Measurements from ENCODE around the gene MEST. TPM values are rescaled to one million over a fixed set of nuclear protein-coding genes. Genes with fewer than 3 reads are reported as not detected.
A peak's percentile ranks its signal among the peaks of the same experiment; 100 is the strongest.

Gene MEST
- total and polyA plus RNA-seq, 3 experiments from 2014 or later: 1.8 to 4.3 (median 2.7) TPM

- DNase-seq: no peak
- ChIA-PET CTCF (no interaction called here), POLR2A (no interaction called here)
- Histone ChIP-seq H3K27me3 (ENCODE audit: insufficient read depth, low read length, poor library complexity, severe bottlenecking) (no peaks in the 10 kb centered on the region), H3K27ac (ENCODE audit: low read depth, low read length) (no peak overlapping the region), H3K4me3 (ENCODE audit: low read length) (no peak overlapping the region), H3K36me3 (ENCODE audit: insufficient read depth, low read length) (no peaks in the 10 kb centered on the region), H3K9me3 (ENCODE audit: low read length) (no peaks in the 10 kb centered on the region), H3K4me1 (ENCODE audit: insufficient read depth, low read length) (no peaks in the 10 kb centered on the region)
- H3K27ac Mint-ChIP-seq: no peak overlapping the region
- peaks cover 0 to 3% (median 0%) of the 10 kb centered on the region in 3 donors for H3K36me3 Mint-ChIP-seq
- peaks cover 13 to 21% of the 10 kb centered on the region in 2 donors for H3K27me3 Mint-ChIP-seq
- H3K4me3 Mint-ChIP-seq: no peak overlapping the region
- peaks cover 0 to 9% (median 6%) of the 10 kb centered on the region in 3 donors for H3K4me1 Mint-ChIP-seq
- no peaks in the 10 kb centered on the region for H3K9me3 Mint-ChIP-seq
These were observed 16.1 kb upstream of the MEST start for GRCh38 chr7:130475776-130476175.

DNA sequence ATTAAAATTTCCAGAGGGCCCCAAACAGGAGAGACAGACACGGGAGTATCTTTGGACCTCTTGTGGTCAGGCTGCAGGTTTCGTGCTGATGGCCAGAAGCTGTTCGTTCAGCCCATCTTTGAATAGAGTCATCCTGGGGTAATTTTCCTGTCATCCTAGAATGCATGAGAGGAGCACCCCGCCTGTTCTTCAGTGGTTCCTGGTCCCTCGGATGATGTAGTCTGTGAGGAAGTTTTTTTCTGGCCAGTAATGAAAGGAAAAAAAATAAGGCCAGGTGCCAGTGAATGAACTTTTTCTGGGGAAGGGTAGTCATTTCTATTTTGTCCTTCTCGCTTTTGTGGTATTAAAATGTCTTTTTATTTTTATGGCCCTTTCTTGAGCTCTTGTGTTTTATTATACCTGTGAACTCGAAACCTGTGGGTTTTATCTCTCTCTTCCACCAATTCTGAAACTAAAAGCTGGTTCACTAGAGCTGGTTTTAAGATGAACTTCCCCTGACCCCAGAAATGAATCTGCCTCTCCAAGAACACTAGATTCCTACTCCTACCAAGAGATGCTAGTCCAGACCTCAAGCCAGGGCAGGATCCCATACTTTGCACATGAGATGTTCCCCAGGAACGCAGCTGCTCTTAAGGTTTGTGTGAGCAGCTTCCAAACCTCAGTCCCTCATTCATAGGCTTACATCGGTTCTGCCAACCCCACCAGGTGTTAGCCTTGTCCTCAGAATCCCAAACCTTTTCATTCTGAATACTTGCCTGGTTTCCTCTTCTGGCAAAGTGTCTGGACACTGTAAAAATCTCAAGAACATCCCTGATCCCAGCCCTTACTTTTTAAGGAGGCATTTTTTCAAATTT, 15.4 kb upstream of the MEST start:
- peaks cover 12 to 15% of the 10 kb centered on the region in 2 donors for H3K27me3 Mint-ChIP-seq
- Histone ChIP-seq H3K27me3 (ENCODE audit: insufficient read depth, low read length, poor library complexity, severe bottlenecking) (no peaks in the 10 kb centered on the region), H3K27ac (ENCODE audit: low read depth, low read length) (no peak overlapping the region), H3K4me3 (ENCODE audit: low read length) (no peak overlapping the region), H3K4me1 (ENCODE audit: insufficient read depth, low read length) (no peaks in the 10 kb centered on the region), H3K36me3 (ENCODE audit: insufficient read depth, low read length) (no peaks in the 10 kb centered on the region), H3K9me3 (ENCODE audit: low read length) (no peaks in the 10 kb centered on the region)
- H3K9me3 Mint-ChIP-seq: no peaks in the 10 kb centered on the region
- ChIA-PET CTCF (interaction anchor here (1.7 kb wide), 1 partner anchor 10 kb away, joined by 4 read pairs; no protein-coding TSS in a partner anchor), POLR2A (no interaction called here)
- peaks cover 0 to 9% (median 6%) of the 10 kb centered on the region in 3 donors for H3K4me1 Mint-ChIP-seq
- H3K36me3 Mint-ChIP-seq: peaks cover 0 to 3% (median 0%) of the 10 kb centered on the region in 3 donors
- no peak overlapping the region for H3K27ac Mint-ChIP-seq
- no peak for DNase-seq
- H3K4me3 Mint-ChIP-seq: peak overlapping the region in 1 of 7 donors; percentile 9

DNA sequence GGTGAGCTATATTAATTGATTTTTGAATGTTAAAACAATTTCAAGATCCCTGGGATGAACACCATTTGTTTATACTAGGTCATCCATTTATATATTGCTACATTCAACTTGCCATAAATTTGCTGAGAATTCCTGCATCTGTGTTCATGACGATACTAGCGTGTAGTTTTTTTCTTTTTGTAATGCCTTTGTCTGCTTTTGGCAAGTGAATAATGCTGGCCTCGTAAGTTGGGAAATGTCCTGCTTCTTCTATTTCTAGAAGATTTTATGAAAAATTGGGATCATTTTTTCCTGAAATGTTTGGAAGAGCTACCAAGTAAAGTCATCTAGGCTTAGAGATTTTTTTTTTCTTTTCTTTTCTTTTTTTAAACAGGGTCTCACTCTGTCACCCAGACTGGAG, 12.9 kb upstream of the MEST start:
- H3K36me3 ChIP-seq (ENCODE audit: insufficient read depth, low read length): no peaks in the 10 kb centered on the region
- H3K4me3 Mint-ChIP-seq: no peak overlapping the region
- H3K36me3 Mint-ChIP-seq: peaks cover 0 to 3% (median 0%) of the 10 kb centered on the region in 3 donors
- no peaks in the 10 kb centered on the region for H3K9me3 Mint-ChIP-seq
- H3K4me3 ChIP-seq (ENCODE audit: low read length): no peak overlapping the region
- no peaks in the 10 kb centered on the region for H3K27me3 ChIP-seq (ENCODE audit: insufficient read depth, low read length, poor library complexity, severe bottlenecking)
- no peak overlapping the region for H3K27ac ChIP-seq (ENCODE audit: low read depth, low read length)
- ChIA-PET POLR2A (no interaction called here), CTCF (no interaction called here)
- H3K27ac Mint-ChIP-seq: no peak overlapping the region
- H3K9me3 ChIP-seq (ENCODE audit: low read length): no peaks in the 10 kb centered on the region
- no peaks in the 10 kb centered on the region for H3K4me1 ChIP-seq (ENCODE audit: insufficient read depth, low read length)
- H3K27me3 Mint-ChIP-seq: peaks cover 26 to 34% of the 10 kb centered on the region in 2 donors
- peaks cover 0 to 9% (median 6%) of the 10 kb centered on the region in 3 donors for H3K4me1 Mint-ChIP-seq
- DNase-seq: no peak

DNA sequence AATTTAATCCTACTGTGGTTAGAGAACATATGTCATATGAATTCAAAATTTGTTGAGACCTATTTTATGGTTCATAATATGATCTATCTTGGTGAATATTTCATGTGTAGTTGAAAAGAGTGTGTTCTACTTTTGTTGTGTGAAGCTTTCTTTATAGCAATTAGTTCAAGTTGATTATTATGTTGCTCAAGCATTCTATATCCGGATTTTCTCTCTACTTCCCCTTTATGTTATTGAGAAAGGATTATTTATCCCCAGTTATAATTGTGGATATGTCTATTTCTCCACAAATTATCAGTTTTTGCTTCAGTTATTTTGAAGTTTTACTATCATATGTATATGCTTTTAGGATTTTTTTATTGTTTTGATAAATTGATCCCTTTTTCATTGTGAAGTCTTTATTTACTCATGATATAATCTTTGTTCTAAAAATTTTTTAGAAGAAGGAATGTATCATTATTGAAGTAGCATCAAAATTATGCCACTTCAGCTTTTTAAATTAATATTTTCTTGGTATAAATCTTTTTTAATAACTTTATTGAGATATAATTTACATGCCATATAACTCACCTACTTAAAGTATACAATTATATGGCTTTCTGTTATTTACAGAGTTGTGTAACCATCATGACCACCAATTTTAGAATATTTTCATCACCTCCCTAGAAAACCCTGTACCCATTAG, 12.0 kb upstream of the MEST start:
- H3K9me3 ChIP-seq (ENCODE audit: low read length): no peaks in the 10 kb centered on the region
- ChIA-PET POLR2A (no interaction called here), CTCF (no interaction called here)
- DNase-seq: no peak
- peaks cover 26 to 43% of the 10 kb centered on the region in 2 donors for H3K27me3 Mint-ChIP-seq
- no peaks in the 10 kb centered on the region for H3K36me3 ChIP-seq (ENCODE audit: insufficient read depth, low read length)
- H3K4me1 ChIP-seq (ENCODE audit: insufficient read depth, low read length): no peaks in the 10 kb centered on the region
- H3K4me3 Mint-ChIP-seq: no peak overlapping the region
- H3K36me3 Mint-ChIP-seq: peaks cover 0 to 3% (median 0%) of the 10 kb centered on the region in 3 donors
- H3K9me3 Mint-ChIP-seq: no peaks in the 10 kb centered on the region
- peaks cover 0 to 9% (median 6%) of the 10 kb centered on the region in 3 donors for H3K4me1 Mint-ChIP-seq
- no peak overlapping the region for H3K4me3 ChIP-seq (ENCODE audit: low read length)
- H3K27ac ChIP-seq (ENCODE audit: low read depth, low read length): no peak overlapping the region
- no peak overlapping the region for H3K27ac Mint-ChIP-seq
- H3K27me3 ChIP-seq (ENCODE audit: insufficient read depth, low read length, poor library complexity, severe bottlenecking): no peaks in the 10 kb centered on the region

GRCh38 chr7:130481898-130482297, 10.0 kb upstream of the MEST start:
- Histone ChIP-seq H3K27me3 (ENCODE audit: insufficient read depth, low read length, poor library complexity, severe bottlenecking) (no peaks in the 10 kb centered on the region), H3K9me3 (ENCODE audit: low read length) (no peaks in the 10 kb centered on the region), H3K27ac (ENCODE audit: low read depth, low read length) (no peak overlapping the region), H3K36me3 (ENCODE audit: insufficient read depth, low read length) (no peaks in the 10 kb centered on the region), H3K4me3 (ENCODE audit: low read length) (no peak overlapping the region), H3K4me1 (ENCODE audit: insufficient read depth, low read length) (no peaks in the 10 kb centered on the region)
- Mint-ChIP-seq H3K27ac (no peak overlapping the region), H3K4me1 (peaks cover 15 to 25% (median 16%) of the 10 kb centered on the region in 3 donors), H3K36me3 (peaks cover 0 to 3% (median 0%) of the 10 kb centered on the region in 3 donors), H3K27me3 (peaks cover 34 to 57% of the 10 kb centered on the region in 2 donors), H3K4me3 (no peak overlapping the region), H3K9me3 (no peaks in the 10 kb centered on the region)
- ChIA-PET CTCF (interaction anchor here (2.6 kb wide), 1 partner anchor 28 kb away, joined by 8 read pairs; no protein-coding TSS in a partner anchor), POLR2A (no interaction called here)
- no peak for DNase-seq

DNA sequence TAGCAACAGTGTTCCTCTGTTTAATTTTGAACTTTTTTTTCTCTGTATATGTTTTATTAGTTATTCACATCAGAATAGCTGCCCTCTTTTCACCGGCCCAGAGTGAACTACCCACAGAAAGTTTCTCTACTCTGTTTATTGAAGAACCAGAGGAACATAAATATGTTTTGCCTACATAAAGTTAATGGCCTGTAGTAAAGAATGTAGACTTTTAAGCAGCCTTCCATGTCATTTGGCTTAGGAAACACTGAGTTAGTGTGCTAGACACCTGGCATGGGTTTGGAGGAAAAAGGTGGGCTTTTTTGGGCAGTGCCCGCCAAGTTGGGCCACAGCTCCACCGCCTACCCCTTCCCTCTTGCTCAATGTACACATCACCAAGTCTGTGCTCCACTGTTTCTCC, 8.9 kb upstream of the MEST start:
- Mint-ChIP-seq H3K27ac (no peak overlapping the region), H3K27me3 (peaks cover 36 to 64% of the 10 kb centered on the region in 2 donors), H3K4me1 (peaks cover 17 to 25% (median 18%) of the 10 kb centered on the region in 3 donors), H3K36me3 (peaks cover 0 to 3% (median 0%) of the 10 kb centered on the region in 3 donors), H3K9me3 (no peaks in the 10 kb centered on the region), H3K4me3 (no peak overlapping the region)
- POLR2A ChIA-PET: no interaction called here
- no peak overlapping the region for H3K27ac ChIP-seq (ENCODE audit: low read depth, low read length)
- H3K4me1 ChIP-seq (ENCODE audit: insufficient read depth, low read length): no peaks in the 10 kb centered on the region
- no peaks in the 10 kb centered on the region for H3K9me3 ChIP-seq (ENCODE audit: low read length)
- CTCF ChIA-PET: interaction anchor here (2.6 kb wide), 1 partner anchor 29 kb away, joined by 8 read pairs; no protein-coding TSS in a partner anchor
- no peak for DNase-seq
- no peak overlapping the region for H3K4me3 ChIP-seq (ENCODE audit: low read length)
- H3K27me3 ChIP-seq (ENCODE audit: insufficient read depth, low read length, poor library complexity, severe bottlenecking): no peaks in the 10 kb centered on the region
- H3K36me3 ChIP-seq (ENCODE audit: insufficient read depth, low read length): no peaks in the 10 kb centered on the region

DNA sequence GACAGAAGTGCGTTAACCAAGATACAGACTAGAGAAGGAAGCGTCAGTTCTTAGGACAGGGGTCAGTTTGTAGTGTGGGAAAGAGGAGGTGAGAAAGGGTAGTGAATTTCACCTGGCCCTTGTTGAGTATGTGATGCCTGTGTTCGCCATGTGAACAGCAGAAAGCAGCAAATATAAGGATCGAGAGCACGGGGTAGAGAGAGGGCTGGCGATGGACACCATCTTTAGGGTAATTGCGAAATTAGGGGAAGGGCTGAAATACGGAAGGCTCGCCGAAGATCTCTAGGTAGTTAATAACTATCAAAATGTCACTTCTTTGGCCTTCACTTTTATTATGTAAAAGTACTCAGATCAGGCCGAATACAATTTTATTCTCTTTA, 6.2 kb upstream of the MEST start:
- peak overlapping the region; percentile 79 for H3K4me3 ChIP-seq (ENCODE audit: low read length)
- peak overlapping the region; percentile 82 to 92 (median 90) for H3K4me3 Mint-ChIP-seq
- no peak overlapping the region for H3K27ac ChIP-seq (ENCODE audit: low read depth, low read length)
- POLR2A ChIA-PET: no interaction called here
- CTCF ChIA-PET: no interaction called here
- no peak for DNase-seq
- no peaks in the 10 kb centered on the region for H3K36me3 Mint-ChIP-seq
- H3K4me1 Mint-ChIP-seq: peaks cover 17 to 25% (median 18%) of the 10 kb centered on the region in 3 donors
- no peaks in the 10 kb centered on the region for H3K27me3 ChIP-seq (ENCODE audit: insufficient read depth, low read length, poor library complexity, severe bottlenecking)
- no peaks in the 10 kb centered on the region for H3K9me3 ChIP-seq (ENCODE audit: low read length)
- H3K9me3 Mint-ChIP-seq: no peaks in the 10 kb centered on the region
- H3K36me3 ChIP-seq (ENCODE audit: insufficient read depth, low read length): no peaks in the 10 kb centered on the region
- H3K27me3 Mint-ChIP-seq: peaks cover 39 to 75% of the 10 kb centered on the region in 2 donors
- H3K4me1 ChIP-seq (ENCODE audit: insufficient read depth, low read length): no peaks in the 10 kb centered on the region
- H3K27ac Mint-ChIP-seq: no peak overlapping the region

All from CD8-positive, alpha-beta memory T cell (primary cell).